DOHH2 (cell line): ENCODE data around the gene POC1B.

Experiments used
- EZH2phosphoT487 ChIP-seq: fragments of 200-600 bp; sonication (generic); IDR thresholded peaks from 2 replicates; pipeline ENCODE4 v1.6.1; 2017; ENCODE audit warnings: borderline replicate concordance, mild to moderate bottlenecking, antibody characterized with exemption, low read length, moderate library complexity, mixed read lengths
- TF ChIP-seq, protein P1 (sequence below): fragments of 200-600 bp; sonication (generic); IDR thresholded peaks from one replicate; pipeline ENCODE4 v1.5.1; 2014; ENCODE audit warnings: antibody characterized with exemption, mild to moderate bottlenecking, low read depth, low read length; ENCODE audit not compliant: poor library complexity, severe bottlenecking

DNA sequence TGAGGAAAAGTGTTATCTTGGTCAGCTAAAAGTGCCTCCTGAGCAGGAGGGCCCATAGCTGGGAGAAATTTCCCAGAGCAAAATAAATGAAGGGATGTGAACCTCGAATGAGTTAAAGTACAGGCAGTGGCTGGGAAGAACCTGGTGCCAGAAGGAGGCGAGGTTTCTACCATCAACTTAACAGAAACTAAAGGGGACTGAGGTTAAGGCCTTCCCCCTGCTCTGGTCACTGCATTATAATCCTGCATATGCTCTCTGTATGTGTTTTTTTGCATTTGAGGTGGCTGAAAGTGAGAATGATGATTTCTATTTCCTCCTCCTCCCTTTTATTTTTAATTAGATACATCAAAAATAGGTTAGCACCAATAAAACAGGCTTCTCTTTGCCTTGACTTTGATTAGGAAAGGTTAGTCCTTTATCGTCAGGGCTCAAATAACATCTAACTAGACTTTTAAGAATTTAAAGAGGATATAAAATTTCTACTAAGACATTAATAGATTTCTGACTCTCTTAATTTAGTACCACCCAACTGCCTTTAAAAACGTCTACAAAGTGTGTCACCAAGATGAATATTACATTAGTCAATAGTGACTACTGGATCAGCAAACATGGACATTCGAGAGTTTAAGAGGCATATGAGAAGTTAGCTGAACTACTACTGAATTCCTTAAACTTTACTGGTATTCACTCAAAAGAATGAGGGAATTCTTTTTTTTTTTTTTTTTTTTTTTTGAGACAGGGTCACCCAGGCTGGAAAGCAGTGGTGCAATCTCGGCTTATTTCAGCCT, 50.5 kb downstream of the POC1B start:
- TF ChIP-seq, protein P1, sequence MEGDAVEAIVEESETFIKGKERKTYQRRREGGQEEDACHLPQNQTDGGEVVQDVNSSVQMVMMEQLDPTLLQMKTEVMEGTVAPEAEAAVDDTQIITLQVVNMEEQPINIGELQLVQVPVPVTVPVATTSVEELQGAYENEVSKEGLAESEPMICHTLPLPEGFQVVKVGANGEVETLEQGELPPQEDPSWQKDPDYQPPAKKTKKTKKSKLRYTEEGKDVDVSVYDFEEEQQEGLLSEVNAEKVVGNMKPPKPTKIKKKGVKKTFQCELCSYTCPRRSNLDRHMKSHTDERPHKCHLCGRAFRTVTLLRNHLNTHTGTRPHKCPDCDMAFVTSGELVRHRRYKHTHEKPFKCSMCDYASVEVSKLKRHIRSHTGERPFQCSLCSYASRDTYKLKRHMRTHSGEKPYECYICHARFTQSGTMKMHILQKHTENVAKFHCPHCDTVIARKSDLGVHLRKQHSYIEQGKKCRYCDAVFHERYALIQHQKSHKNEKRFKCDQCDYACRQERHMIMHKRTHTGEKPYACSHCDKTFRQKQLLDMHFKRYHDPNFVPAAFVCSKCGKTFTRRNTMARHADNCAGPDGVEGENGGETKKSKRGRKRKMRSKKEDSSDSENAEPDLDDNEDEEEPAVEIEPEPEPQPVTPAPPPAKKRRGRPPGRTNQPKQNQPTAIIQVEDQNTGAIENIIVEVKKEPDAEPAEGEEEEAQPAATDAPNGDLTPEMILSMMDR: no peak
- no peak for TF ChIP-seq EZH2phosphoT487
